Body of pancreas (tissue), 4 donors: ENCODE results near the gene PRKG1. TPM values are rescaled to one million over a fixed set of nuclear protein-coding genes. Genes with fewer than 3 reads are reported as not detected.

Experiments used
- ATAC-seq: fragments of 150-250 bp; one replicate; pipeline ENCODE4 v1.9.1; 2016
- DNase-seq, 4 donors: peaks; one replicate each; pipeline ENCODE4 v3.0.0-alpha.2; 2019
- H3K27ac ChIP-seq, 4 donors: fragments of 200-600 bp; sonication (generic); 1 replicate in 3 of 4; 2 replicates in 1 of 4; pipeline versions ENCODE4 v1.5.1 to v1.6.1; 2016 to 2019; ENCODE audit warnings: mild to moderate bottlenecking in 1 of 4, mixed read lengths in 1 of 4, moderate library complexity in 1 of 4
- H3K27me3 ChIP-seq, 2 donors: fragments of 200-600 bp; sonication (generic); one replicate each; pipeline ENCODE4 v1.6.0; 2016; ENCODE audit warnings: mild to moderate bottlenecking in 1 of 2
- H3K36me3 ChIP-seq, 2 donors: fragments of 200-600 bp; sonication (generic); replicated peaks in 1 of 2; 2 replicates each; pipeline ENCODE4 v1.5.1; 2016; ENCODE audit warnings: low read depth in 2 of 2; ENCODE audit not compliant: insufficient read depth in 1 of 2
- H3K4me1 ChIP-seq: fragments of 200-600 bp; sonication (generic); one replicate; pipeline ENCODE4 v1.6.0; 2016
- H3K4me3 ChIP-seq, 2 donors: fragments of 200-600 bp; sonication (generic); 1 replicate in 1 of 2; 2 replicates in 1 of 2; pipeline ENCODE4 v1.5.1; 2016 to 2019
- H3K9me3 ChIP-seq, 3 donors: fragments of 200-600 bp; sonication (generic); 1 replicate in 2 of 3; 2 replicates in 1 of 3; pipeline ENCODE4 v1.5.1; 2016
- POLR2A ChIP-seq, 3 donors: fragments of 450-650 bp; IDR thresholded peaks; one replicate each; pipeline ENCODE4 v1.6.1; 2016; ENCODE audit warnings: antibody characterized with exemption in 3 of 3, mild to moderate bottlenecking in 2 of 3
- WGBS, 2 donors: methylation state at CpG; one replicate each; pipeline ENCODE4 v1.1.5; 2017; 5-methylcytosine and 5-hydroxymethylcytosine counted together
- intact Hi-C: fragments of 100-400 bp; cut with DNase I; formaldehyde crosslinking; loops from one replicate; pipeline ENCODE4 v1.15.1; 2023
- total RNA-seq, 2 donors: library from RNA; depleted of rRNA; stranded (reverse); fragments of >200 nt; gene quantifications; one replicate each; pipeline ENCODE4 v1.1.0, GENCODE V29; 2016
- TF ChIP-seq, protein P1 (sequence below), 7 experiments: fragments of 450-650 bp in 4 of 7; fragments of 200-600 bp in 3 of 7; sonication (generic) in 3 of 7; IDR thresholded peaks; one replicate each; pipeline ENCODE4 v1.5.1; 2016 to 2019; ENCODE audit warnings: antibody characterized with exemption in 7 of 7

Gene PRKG1
- total RNA-seq, 2 donors from 2014 or later, result 14.2 to 18.9 TPM

DNA sequence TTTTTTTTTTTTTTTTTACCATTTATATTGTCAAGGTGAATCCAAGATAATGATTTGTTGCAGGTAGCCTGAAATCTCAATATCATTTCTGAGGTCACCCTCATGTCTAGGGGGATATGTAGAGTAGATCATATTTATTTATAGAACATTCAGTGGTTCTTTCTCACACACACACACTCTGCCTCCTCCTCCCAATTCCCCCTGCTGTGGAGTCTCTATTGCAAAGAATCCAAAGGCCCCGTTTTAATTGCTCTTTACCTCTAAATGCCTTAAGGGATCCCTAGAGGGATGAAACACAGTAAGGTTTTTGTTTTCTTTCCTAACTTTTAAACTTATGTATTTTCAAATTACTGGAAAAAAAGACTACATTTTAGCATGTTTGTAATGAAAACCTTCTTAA lies 170.0 kb downstream of the PRKG1 start:
- Histone ChIP-seq H3K4me3 (no peak overlapping the region), H3K27me3 (no peaks in the 10 kb centered on the region), H3K36me3 (no peaks in the 10 kb centered on the region), H3K27ac (no peak overlapping the region), H3K4me1 (peaks cover 8% of the 10 kb centered on the region), H3K9me3 (no peaks in the 10 kb centered on the region)
- ATAC-seq, result no peak
- intact Hi-C loops, result no loop called here
- no peak for DNase-seq
- TF ChIP-seq POLR2A (IDR thresholded peaks at IDR 0.05), result no peak
- TF ChIP-seq, protein P1, sequence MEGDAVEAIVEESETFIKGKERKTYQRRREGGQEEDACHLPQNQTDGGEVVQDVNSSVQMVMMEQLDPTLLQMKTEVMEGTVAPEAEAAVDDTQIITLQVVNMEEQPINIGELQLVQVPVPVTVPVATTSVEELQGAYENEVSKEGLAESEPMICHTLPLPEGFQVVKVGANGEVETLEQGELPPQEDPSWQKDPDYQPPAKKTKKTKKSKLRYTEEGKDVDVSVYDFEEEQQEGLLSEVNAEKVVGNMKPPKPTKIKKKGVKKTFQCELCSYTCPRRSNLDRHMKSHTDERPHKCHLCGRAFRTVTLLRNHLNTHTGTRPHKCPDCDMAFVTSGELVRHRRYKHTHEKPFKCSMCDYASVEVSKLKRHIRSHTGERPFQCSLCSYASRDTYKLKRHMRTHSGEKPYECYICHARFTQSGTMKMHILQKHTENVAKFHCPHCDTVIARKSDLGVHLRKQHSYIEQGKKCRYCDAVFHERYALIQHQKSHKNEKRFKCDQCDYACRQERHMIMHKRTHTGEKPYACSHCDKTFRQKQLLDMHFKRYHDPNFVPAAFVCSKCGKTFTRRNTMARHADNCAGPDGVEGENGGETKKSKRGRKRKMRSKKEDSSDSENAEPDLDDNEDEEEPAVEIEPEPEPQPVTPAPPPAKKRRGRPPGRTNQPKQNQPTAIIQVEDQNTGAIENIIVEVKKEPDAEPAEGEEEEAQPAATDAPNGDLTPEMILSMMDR (IDR thresholded peaks at IDR 0.05), result no peak
- WGBS, 2 donors, result 39 to 79% methylated on average over 1 of the region's 1 CpG

DNA sequence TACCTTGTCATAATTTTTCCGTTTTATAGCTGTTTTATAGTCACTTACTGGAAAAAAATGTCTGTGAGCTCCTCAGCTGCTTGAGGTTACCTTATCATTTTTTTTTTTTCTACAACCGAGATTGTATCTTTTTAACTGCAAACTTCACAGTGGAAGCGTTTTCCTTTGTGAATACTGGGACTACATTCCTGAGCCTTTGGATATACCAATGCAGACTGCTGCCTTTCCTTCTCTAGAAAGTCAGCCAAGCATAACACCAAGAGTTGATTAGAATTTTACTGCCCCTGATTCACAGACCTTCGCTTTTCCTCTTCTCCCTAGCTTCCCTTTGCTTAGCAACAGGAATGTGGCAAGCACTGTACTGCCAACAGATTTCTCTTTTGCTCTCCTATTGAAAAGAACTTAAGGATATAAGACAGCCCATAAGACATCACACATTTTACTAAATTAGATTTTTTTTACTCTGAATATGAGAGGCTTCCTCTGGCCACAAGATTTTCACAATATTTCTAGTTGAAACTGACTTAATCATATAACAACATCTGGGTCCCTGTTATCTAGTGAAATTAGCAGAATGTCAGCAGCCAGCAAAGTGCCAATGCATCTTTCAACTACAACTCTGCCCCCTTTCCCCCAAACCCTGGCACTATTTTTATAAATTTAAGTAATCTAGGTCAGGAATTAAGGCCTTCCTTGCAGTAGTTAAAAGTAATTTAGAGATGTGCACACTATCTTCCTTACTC lies 170.6 kb downstream of the PRKG1 start:
- WGBS, 2 donors, result 31 to 42% methylated on average over 4 of the region's 4 CpGs
- ATAC-seq (no peak), DNase-seq (no peak)
- no peak for TF ChIP-seq POLR2A (IDR thresholded peaks at IDR 0.05)
- TF ChIP-seq, protein P1 (IDR thresholded peaks at IDR 0.05), result no peak
- intact Hi-C loops, result no loop called here
- no peaks in the 10 kb centered on the region for H3K36me3 ChIP-seq
- no peaks in the 10 kb centered on the region for H3K9me3 ChIP-seq
- no peak overlapping the region for H3K27ac ChIP-seq
- no peak overlapping the region for H3K4me3 ChIP-seq
- H3K4me1 ChIP-seq, result peaks cover 8% of the 10 kb centered on the region
- no peaks in the 10 kb centered on the region for H3K27me3 ChIP-seq

DNA sequence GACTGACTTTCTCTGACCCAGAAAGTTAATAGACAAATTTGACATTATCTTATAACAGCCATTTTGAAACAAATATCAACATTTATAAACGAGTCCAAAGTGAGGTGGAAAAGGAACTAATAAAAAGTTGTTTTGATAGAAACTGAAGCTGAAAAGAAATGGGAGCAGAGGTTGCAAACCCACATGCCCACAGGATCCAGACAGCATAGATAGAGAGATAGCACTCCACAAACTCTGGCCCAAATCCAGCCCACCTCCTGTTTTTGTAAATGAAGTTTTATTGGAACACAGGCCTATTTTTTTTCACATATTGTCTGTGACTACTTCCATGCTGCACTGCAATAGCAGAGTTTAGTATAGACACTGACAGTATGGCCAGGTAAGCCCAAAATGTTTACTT lies 171.9 kb downstream of the PRKG1 start:
- H3K4me3 ChIP-seq, result no peak overlapping the region
- H3K27me3 ChIP-seq, result no peaks in the 10 kb centered on the region
- H3K36me3 ChIP-seq, result no peaks in the 10 kb centered on the region
- H3K4me1 ChIP-seq, result peaks cover 8% of the 10 kb centered on the region
- no peak for TF ChIP-seq POLR2A (IDR thresholded peaks at IDR 0.05)
- TF ChIP-seq, protein P1 (IDR thresholded peaks at IDR 0.05), result no peak
- H3K9me3 ChIP-seq, result no peaks in the 10 kb centered on the region
- ATAC-seq (no peak), DNase-seq (peak in 1 of 4 donors; percentile 29)
- H3K27ac ChIP-seq, result no peak overlapping the region
- 21 to 22% methylated on average over 1 of the region's 1 CpG for WGBS, 2 donors
- intact Hi-C loops, result no loop called here

DNA sequence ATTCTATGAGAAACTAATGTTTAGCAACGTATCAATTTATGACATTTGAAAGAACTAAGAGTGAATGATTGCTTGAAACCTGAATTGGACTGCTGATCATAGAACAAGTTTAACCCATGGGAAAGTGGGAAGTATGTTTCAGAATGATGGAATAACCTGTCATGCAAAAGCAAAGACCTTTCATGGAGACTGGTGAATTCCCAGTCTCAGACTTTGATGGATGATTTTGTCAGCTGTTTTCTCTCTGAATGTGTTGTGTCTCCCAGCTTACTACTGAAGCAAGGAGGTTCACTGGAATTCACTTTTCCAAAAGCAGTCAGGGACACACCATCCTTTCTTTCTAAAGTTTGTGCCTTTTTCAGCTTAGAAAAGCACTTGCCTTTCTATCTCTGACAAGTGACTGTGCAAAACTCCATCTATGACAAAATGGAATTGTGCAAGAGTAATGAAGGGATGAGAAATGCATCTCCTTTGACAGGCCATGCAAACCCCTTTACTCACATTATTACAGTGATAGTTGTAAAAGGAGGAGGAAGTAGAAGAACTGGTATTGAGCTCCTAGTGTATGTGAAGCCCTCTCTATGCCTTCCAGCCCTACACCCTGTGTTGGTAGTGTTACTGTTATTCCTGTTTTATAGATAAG lies 176.1 kb downstream of the PRKG1 start:
- H3K4me1 ChIP-seq, result peaks cover 8% of the 10 kb centered on the region
- no peaks in the 10 kb centered on the region for H3K27me3 ChIP-seq
- DNase-seq (no peak), ATAC-seq (no peak)
- 65 to 68% methylated on average over 1 of the region's 1 CpG for WGBS, 2 donors
- H3K36me3 ChIP-seq, result no peaks in the 10 kb centered on the region
- H3K27ac ChIP-seq, result no peak overlapping the region
- no peaks in the 10 kb centered on the region for H3K9me3 ChIP-seq
- no peak for TF ChIP-seq POLR2A (IDR thresholded peaks at IDR 0.05)
- TF ChIP-seq, protein P1 (IDR thresholded peaks at IDR 0.05), result no peak
- H3K4me3 ChIP-seq, result no peak overlapping the region
- intact Hi-C loops, result no loop called here
